GM18508 (cell line): ENCODE measurements around the gene EFNB2.

ENCODE experiments used
- ATAC-seq: cut with Tn5 transposase; IDR thresholded peaks from one replicate; pipeline ENCODE4 v1.9.1; 2021; ENCODE audit warnings: moderate number of reproducible peaks; ENCODE audit not compliant: insufficient read depth, unreplicated experiment

Gene EFNB2

GRCh38 chr13:106488686-106489085, 46.8 kb downstream of the EFNB2 start:
- no peak for ATAC-seq

- ATAC-seq: no peak
Measured at GRCh38 chr13:106488076-106488475, 47.4 kb downstream of the EFNB2 start.

GRCh38 chr13:106487129-106487528, 48.3 kb downstream of the EFNB2 start:
- ATAC-seq: no peak

GRCh38 chr13:106486287-106486686, 49.2 kb downstream of the EFNB2 start:
- no peak for ATAC-seq

- no peak for ATAC-seq
Measured at GRCh38 chr13:106484537-106485193, 50.8 kb downstream of the EFNB2 start.

- no peak for ATAC-seq
Measured at GRCh38 chr13:106484084-106484483, 51.4 kb downstream of the EFNB2 start.

- no peak for ATAC-seq
Measured at GRCh38 chr13:106481919-106482318, 53.5 kb downstream of the EFNB2 start.

GRCh38 chr13:106480351-106480910, 55.0 kb downstream of the EFNB2 start:
- ATAC-seq: no peak

- no peak for ATAC-seq
Measured at GRCh38 chr13:106479929-106480328, 55.5 kb downstream of the EFNB2 start.

- no peak for ATAC-seq
Measured at GRCh38 chr13:106478116-106478515, 57.3 kb downstream of the EFNB2 start.

- no peak for ATAC-seq
Measured at GRCh38 chr13:106477303-106477702, 58.2 kb downstream of the EFNB2 start.

GRCh38 chr13:106475852-106476251, 59.6 kb downstream of the EFNB2 start:
- ATAC-seq: no peak

GRCh38 chr13:106474912-106475311, 60.5 kb downstream of the EFNB2 start:
- no peak for ATAC-seq

- ATAC-seq: no peak
Measured at GRCh38 chr13:106473154-106473553, 62.3 kb downstream of the EFNB2 start.

GRCh38 chr13:106472621-106473020, 62.8 kb downstream of the EFNB2 start:
- ATAC-seq: no peak

- ATAC-seq: no peak
Measured at GRCh38 chr13:106471957-106472543, 63.4 kb downstream of the EFNB2 start.

- no peak for ATAC-seq
Measured at GRCh38 chr13:106470576-106470975, 64.9 kb downstream of the EFNB2 start.

GRCh38 chr13:106468744-106469590, 66.5 kb downstream of the EFNB2 start:
- no peak for ATAC-seq

- no peak for ATAC-seq
Measured at GRCh38 chr13:106468207-106468606, 67.3 kb downstream of the EFNB2 start.

GRCh38 chr13:106467427-106468122, 67.9 kb downstream of the EFNB2 start:
- ATAC-seq: no peak
